Skeletal muscle cell (primary cell): ENCODE results near the gene PRG2.
"Not testable (repeated sequence)": the region's sequence is repeated elsewhere in the genome, so short reads cannot be mapped to it uniquely, and the experiment has no call there.

Source experiments
- DNase-seq: peaks from one replicate; pipeline ENCODE4 v3.0.0-alpha.2; 2010; ENCODE audit warnings: low read depth
- H3K4me3 ChIP-seq: 2 replicates; pipeline ENCODE4 v1.5.1; 2011; ENCODE audit warnings: low read depth, mild to moderate bottlenecking, control low read depth, low read length, moderate library complexity

PRG2 gene

GRCh38 chr11:57375490-57375889, 15.0 kb downstream of the PRG2 start:
- DNase-seq, result no peak

GRCh38 chr11:57374966-57375365, 15.5 kb downstream of the PRG2 start:
- no peak for DNase-seq
- H3K4me3 ChIP-seq, result no peak overlapping the region

More at GRCh38 chr11:57375490-57375889, 15.0 kb downstream of the PRG2 start:
- no peak overlapping the region for H3K4me3 ChIP-seq

GRCh38 chr11:57373146-57373545, 17.3 kb downstream of the PRG2 start:
- H3K4me3 ChIP-seq, result no peak overlapping the region
- no peak for DNase-seq

GRCh38 chr11:57370941-57371340, 19.5 kb downstream of the PRG2 start:
- no peak overlapping the region for H3K4me3 ChIP-seq
- no peak for DNase-seq

GRCh38 chr11:57370251-57370650, 20.2 kb downstream of the PRG2 start:
- no peak overlapping the region for H3K4me3 ChIP-seq
- no peak for DNase-seq

- no peak overlapping the region for H3K4me3 ChIP-seq
These were observed 21.6 kb downstream of the PRG2 start for GRCh38 chr11:57368845-57369232.

GRCh38 chr11:57368106-57368844, 22.2 kb downstream of the PRG2 start:
- H3K4me3 ChIP-seq, result no peak overlapping the region
- no peak for DNase-seq

More at GRCh38 chr11:57368845-57369232, 21.6 kb downstream of the PRG2 start:
- no peak for DNase-seq

- DNase-seq, result no peak
- no peak overlapping the region for H3K4me3 ChIP-seq
These were observed 25.4 kb downstream of the PRG2 start for GRCh38 chr11:57364851-57365660.

GRCh38 chr11:57363131-57364080, 27.0 kb downstream of the PRG2 start:
- DNase-seq, result no peak
- H3K4me3 ChIP-seq, result no peak overlapping the region

GRCh38 chr11:57361926-57362325, 28.5 kb downstream of the PRG2 start:
- no peak for DNase-seq
- H3K4me3 ChIP-seq, result no peak overlapping the region

- not testable (repeated sequence) for DNase-seq, H3K4me3 ChIP-seq
These were observed 29.0 kb downstream of the PRG2 start for GRCh38 chr11:57361420-57361819.

GRCh38 chr11:57360991-57361390, 29.5 kb downstream of the PRG2 start:
- H3K4me3 ChIP-seq, result no peak overlapping the region
- no peak for DNase-seq

- no peak for DNase-seq
- H3K4me3 ChIP-seq, result no peak overlapping the region
These were observed 30.4 kb downstream of the PRG2 start for GRCh38 chr11:57359896-57360690.

GRCh38 chr11:57359396-57359795, 31.1 kb downstream of the PRG2 start:
- no peak overlapping the region for H3K4me3 ChIP-seq
- DNase-seq, result no peak

GRCh38 chr11:57358991-57359390, 31.5 kb downstream of the PRG2 start:
- DNase-seq, result no peak
- no peak overlapping the region for H3K4me3 ChIP-seq

GRCh38 chr11:57358543-57358961, 31.9 kb downstream of the PRG2 start:
- H3K4me3 ChIP-seq, result no peak overlapping the region
- DNase-seq, result no peak

GRCh38 chr11:57357856-57358255, 32.6 kb downstream of the PRG2 start:
- H3K4me3 ChIP-seq, result no peak overlapping the region
- DNase-seq, result no peak

- no peak for DNase-seq
- H3K4me3 ChIP-seq, result no peak overlapping the region
These were observed 33.1 kb downstream of the PRG2 start for GRCh38 chr11:57357310-57357709.

- no peak for DNase-seq
These were observed 34.2 kb downstream of the PRG2 start for GRCh38 chr11:57356268-57356667.

More at GRCh38 chr11:57356268-57356667, 34.2 kb downstream of the PRG2 start:
- no peak overlapping the region for H3K4me3 ChIP-seq
